K562 (cell line): ENCODE measurements around the gene CALCOCO2. TPM values are rescaled to one million over a fixed set of nuclear protein-coding genes. Genes with fewer than 3 reads are reported as not detected.

ENCODE experiments used
- ATAC-seq: fragments of 200-7000 bp; cut with Tn5 transposase; 3 replicates; pipeline ENCODE4 v1.9.1; 2020; ENCODE audit warnings: moderate library complexity
- BruUV-seq: library from RNA; stranded (reverse); fragments of 400-500 nt; replicated peaks from 2 replicates; lab custom pipeline; 2021; lab: Mats Ljungman, UMichigan
- CTCF ChIA-PET: fragments of 300-600 bp; formaldehyde crosslinking; extraction: SDS; loops from one replicate; lab custom pipeline; 2021; ENCODE audit warnings: low intra/inter-chr PET ratio; lab: Yijun Ruan, JAX
- POLR2A ChIA-PET: fragments of 300-600, 350-650 bp; sonication (Branson Sonifier 250); formaldehyde crosslinking; extraction: SDS; loops from one replicate; lab custom pipeline; 2021; ENCODE audit warnings: antibody characterized with exemption, inconsistent platforms; lab: Yijun Ruan, JAX
- DNase-seq, 4 experiments: peaks; one replicate each; pipeline versions ENCODE4 v3.0.0 to v3.0.0-alpha.2; 2011 to 2018; ENCODE audit warnings: low spot score in 3 of 4, mixed read lengths in 3 of 4; ENCODE audit errors: extremely low read depth in 1 of 4
- FAIRE-seq: peaks from 2 replicates; lab custom pipeline; 2011; peaks lifted over from hg19 to GRCh38; lab: Jason Lieb, UNC
- H2AFZ ChIP-seq: 2 replicates; pipeline ENCODE4 v1.6.0; 2011; ENCODE audit warnings: low read depth, low read length, control low read depth, inconsistent platforms
- H3K27ac ChIP-seq: fragments of 200-600 bp; 3 replicates; pipeline ENCODE4 v1.8.0; 2011; ENCODE audit warnings: low read depth, mild to moderate bottlenecking, control low read depth, inconsistent platforms, low read length, moderate library complexity, mixed read lengths; ENCODE audit errors: extremely low read depth
- H3K27me3 ChIP-seq, 2 experiments: fragments of 300-600 bp in 1 of 2; 2 replicates in 1 of 2; 3 replicates in 1 of 2; pipeline versions ENCODE4 v1.6.0 to v1.8.0; 2011; ENCODE audit warnings: inconsistent platforms in 2 of 2, low read length in 2 of 2, mild to moderate bottlenecking in 1 of 2, mixed read lengths in 1 of 2, moderate library complexity in 1 of 2; ENCODE audit not compliant: control insufficient read depth in 2 of 2, insufficient read depth in 2 of 2
- H3K36me3 ChIP-seq: fragments of 300-600 bp; 3 replicates; pipeline ENCODE4 v1.8.0; 2011; ENCODE audit warnings: mild to moderate bottlenecking, low read length, inconsistent platforms; ENCODE audit not compliant: control insufficient read depth, insufficient read depth
- H3K4me1 ChIP-seq, 2 experiments: fragments of 200-600 bp in 1 of 2; replicated peaks in 1 of 2; 2 replicates in 1 of 2; 3 replicates in 1 of 2; pipeline versions ENCODE4 v1.5.1 to v1.8.0; 2011; ENCODE audit warnings: inconsistent platforms in 2 of 2, low read length in 2 of 2, mild to moderate bottlenecking in 1 of 2, mixed read lengths in 1 of 2, moderate library complexity in 1 of 2; ENCODE audit not compliant: control insufficient read depth in 2 of 2, insufficient read depth in 2 of 2
- H3K4me2 ChIP-seq: 2 replicates; pipeline ENCODE4 v1.6.1; 2011; ENCODE audit warnings: low read length, control low read depth, inconsistent platforms, mixed read lengths; ENCODE audit not compliant: insufficient read depth
- H3K4me3 ChIP-seq: fragments of 200-600 bp; sonication (generic), shearing (Covaris generic); 2 replicates; pipeline ENCODE4 v1.5.1; 2016; ENCODE audit warnings: control low read depth, inconsistent platforms
- H3K79me2 ChIP-seq: fragments of 200-600 bp; 3 replicates; pipeline ENCODE4 v1.8.0; 2011; ENCODE audit warnings: low read length, inconsistent platforms; ENCODE audit not compliant: control insufficient read depth, insufficient read depth
- H3K9ac ChIP-seq, 2 experiments: 2 replicates each; pipeline versions ENCODE4 v1.6.0 to v1.6.1; 2011; ENCODE audit warnings: low read depth in 2 of 2, low read length in 2 of 2, control low read depth in 1 of 2, inconsistent platforms in 1 of 2, mild to moderate bottlenecking in 1 of 2, mixed read lengths in 1 of 2; ENCODE audit not compliant: insufficient read depth in 1 of 2
- H3K9me1 ChIP-seq: one replicate; pipeline ENCODE4 v1.6.0; 2011; ENCODE audit warnings: inconsistent platforms, mild to moderate bottlenecking, low read length, moderate library complexity; ENCODE audit not compliant: control insufficient read depth, insufficient read depth
- H3K9me3 ChIP-seq: replicated peaks from 2 replicates; pipeline ENCODE4 v1.5.1; 2011; ENCODE audit warnings: low read depth, low read length, inconsistent platforms; ENCODE audit not compliant: control insufficient read depth, insufficient read depth
- H4K20me1 ChIP-seq: replicated peaks from 2 replicates; pipeline ENCODE4 v1.6.1; 2011; ENCODE audit warnings: low read length, inconsistent platforms, mixed read lengths; ENCODE audit not compliant: control insufficient read depth, insufficient read depth
- NFIC ChIP-seq: fragments of 450-650 bp; IDR thresholded peaks from 2 replicates; pipeline ENCODE4 v1.6.1; 2017; ENCODE audit warnings: mild to moderate bottlenecking, inconsistent platforms
- NFIX ChIP-seq: fragments of 250-450 bp; sonication (Bioruptor Pico); IDR thresholded peaks from 2 replicates; pipeline ENCODE4 v1.4.0; 2020; ENCODE audit warnings: low read depth, mild to moderate bottlenecking, moderate library complexity
- TEAD4 ChIP-seq, 2 experiments: sonication (generic) in 1 of 2; formaldehyde crosslinking in 1 of 2; IDR thresholded peaks; 2 replicates each; pipeline versions ENCODE4 v1.6.1 to v1.8.0; 2012 to 2022; ENCODE audit warnings: borderline replicate concordance in 1 of 2, inconsistent platforms in 1 of 2, low read length in 1 of 2, mild to moderate bottlenecking in 1 of 2, missing genetic modification reagents in 1 of 2
- THRAP3 ChIP-seq: fragments of 450-650 bp; IDR thresholded peaks from 2 replicates; pipeline ENCODE4 v1.6.1; 2016; ENCODE audit warnings: mild to moderate bottlenecking, inconsistent platforms, borderline replicate concordance
- ZNF436 ChIP-seq: fragments of 250-450, 450-650 bp; sonication (Bioruptor Pico); formaldehyde crosslinking; IDR thresholded peaks from 2 replicates; pipeline ENCODE4 v1.7.0; 2020; ENCODE audit warnings: mild to moderate bottlenecking
- WGBS: fragments of 100-300 bp; shearing (Covaris generic); methylation state at CpG from one replicate; pipeline ENCODE4 v1.1.6; 2016; ENCODE audit warnings: low coverage, mixed read lengths; ENCODE audit not compliant: insufficient coverage; ENCODE audit errors: missing lambda C conversion rate; 5-methylcytosine and 5-hydroxymethylcytosine counted together
- in situ Hi-C: fragments of 300-500 bp; cut with MboI; formaldehyde crosslinking; loops from 4 replicates; pipeline ENCODE4 v1.15.0; 2018; ENCODE audit warnings: inconsistent platforms, mixed read lengths
- intact Hi-C: fragments of 100-400 bp; cut with micrococcal nuclease; formaldehyde crosslinking; loops from 2 replicates; pipeline ENCODE4 v1.14.2; 2022
- polyA plus RNA-seq, 8 experiments: library from polyadenylated mRNA; depleted of rRNA in 4 of 8; stranded (reverse) in 5 of 8; unstranded in 3 of 8; fragments of >200 nt; fragmentation: Nextera tagmentation in 2 of 8; fragmentation: Illumina TruSeq in 1 of 8; extraction: Ambion mirVana in 2 of 8; extraction: Trizol in 1 of 8; gene quantifications; 2 replicates each; pipeline versions ENCODE4 v1.2.1 to v1.2.3, GENCODE V29; 2011 to 2014; ENCODE audit warnings: inconsistent platforms in 1 of 8, missing spikeins in 1 of 8
- total RNA-seq, 7 experiments: library from RNA; depleted of rRNA in 6 of 7; stranded (reverse); fragments of >200 nt in 6 of 7; fragmentation: Illumina TruSeq in 2 of 7; extraction: Trizol in 2 of 7; gene quantifications; 2 replicates each; pipeline versions ENCODE4 v1.2.1 to v1.2.3, GENCODE V29; 2011 to 2021; ENCODE audit warnings: low replicate concordance in 1 of 7
- TF ChIP-seq, protein P1 (sequence below): fragments of 450-650 bp; formaldehyde crosslinking; IDR thresholded peaks from 2 replicates; pipeline ENCODE4 v1.4.0; 2020; ENCODE audit warnings: mild to moderate bottlenecking, mixed read lengths
- TF ChIP-seq, protein P2 (sequence below): IDR thresholded peaks from 2 replicates; pipeline ENCODE4 v1.6.1; 2014; ENCODE audit warnings: antibody characterized with exemption

CALCOCO2 gene
- total and polyA plus RNA-seq, 9 of the 15 experiments (the other 6 are each of a cell fraction or from before 2014, with no cell fraction given), result 24.1 to 87.3 (median 67.5) TPM

DNA sequence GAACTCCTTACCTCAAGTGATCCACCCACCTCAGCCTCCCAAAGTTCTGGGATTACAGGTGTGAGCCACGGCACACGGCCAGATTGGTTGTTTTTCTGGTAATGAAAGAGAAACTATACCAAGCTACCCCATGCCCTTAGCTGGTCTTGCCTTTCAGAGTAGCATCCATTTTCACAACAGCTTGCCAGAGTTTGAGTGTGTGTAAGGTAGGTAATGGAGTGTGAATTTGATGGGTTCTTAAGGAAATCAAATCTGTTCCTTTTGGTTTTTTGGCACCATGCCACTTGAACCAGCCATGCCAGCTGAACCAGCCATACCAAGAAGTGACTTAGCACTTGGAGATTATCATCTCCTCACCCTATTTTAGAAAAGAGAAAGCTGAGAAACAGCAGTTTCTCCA is 5.1 kb downstream of the CALCOCO2 start:
- H4K20me1 ChIP-seq, result no peaks in the 10 kb centered on the region; the same call in 1 of the 2 replicates
- TF ChIP-seq NFIC (peak; percentile 84), THRAP3 (no peak), TEAD4 (IDR thresholded peaks at IDR 0.05; ENCODE audit: low read length) (no peak), TEAD4 (CRISPR knock-in tag; IDR thresholded peaks at IDR 0.05; ENCODE audit: borderline replicate concordance) (no peak), NFIX (CRISPR knock-in tag) (peak; percentile 57), ZNF436 (CRISPR knock-in tag) (no peak)
- TF ChIP-seq, protein P1, sequence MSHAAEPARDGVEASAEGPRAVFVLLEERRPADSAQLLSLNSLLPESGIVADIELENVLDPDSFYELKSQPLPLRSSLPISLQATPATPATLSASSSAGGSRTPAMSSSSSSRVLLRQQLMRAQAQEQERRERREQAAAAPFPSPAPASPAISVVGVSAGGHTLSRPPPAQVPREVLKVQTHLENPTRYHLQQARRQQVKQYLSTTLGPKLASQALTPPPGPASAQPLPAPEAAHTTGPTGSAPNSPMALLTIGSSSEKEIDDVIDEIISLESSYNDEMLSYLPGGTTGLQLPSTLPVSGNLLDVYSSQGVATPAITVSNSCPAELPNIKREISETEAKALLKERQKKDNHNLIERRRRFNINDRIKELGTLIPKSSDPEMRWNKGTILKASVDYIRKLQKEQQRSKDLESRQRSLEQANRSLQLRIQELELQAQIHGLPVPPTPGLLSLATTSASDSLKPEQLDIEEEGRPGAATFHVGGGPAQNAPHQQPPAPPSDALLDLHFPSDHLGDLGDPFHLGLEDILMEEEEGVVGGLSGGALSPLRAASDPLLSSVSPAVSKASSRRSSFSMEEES (CRISPR knock-in tag), result no peak
- TF ChIP-seq, protein P2, sequence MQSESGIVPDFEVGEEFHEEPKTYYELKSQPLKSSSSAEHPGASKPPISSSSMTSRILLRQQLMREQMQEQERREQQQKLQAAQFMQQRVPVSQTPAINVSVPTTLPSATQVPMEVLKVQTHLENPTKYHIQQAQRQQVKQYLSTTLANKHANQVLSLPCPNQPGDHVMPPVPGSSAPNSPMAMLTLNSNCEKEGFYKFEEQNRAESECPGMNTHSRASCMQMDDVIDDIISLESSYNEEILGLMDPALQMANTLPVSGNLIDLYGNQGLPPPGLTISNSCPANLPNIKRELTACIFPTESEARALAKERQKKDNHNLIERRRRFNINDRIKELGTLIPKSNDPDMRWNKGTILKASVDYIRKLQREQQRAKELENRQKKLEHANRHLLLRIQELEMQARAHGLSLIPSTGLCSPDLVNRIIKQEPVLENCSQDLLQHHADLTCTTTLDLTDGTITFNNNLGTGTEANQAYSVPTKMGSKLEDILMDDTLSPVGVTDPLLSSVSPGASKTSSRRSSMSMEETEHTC, result no peak
- TF ChIP-seq, all 486 proteins: peak for 2
- no peak overlapping the region for H3K4me2 ChIP-seq
- ChIA-PET CTCF (interaction anchor here (0.5 kb wide), 1 partner anchor 196 kb away, joined by 5 read pairs; no protein-coding TSS in a partner anchor), POLR2A (interaction anchor here (1.1 to 4.7 kb wide), 4 partner anchors 8 to 32 kb away, joined by 4 to 24 read pairs (median 8); no protein-coding TSS in a partner anchor)
- H3K27me3 ChIP-seq, result no peaks in the 10 kb centered on the region
- DNase-seq (no peak), ATAC-seq (no peak), FAIRE-seq (no peak)
- no peaks in the 10 kb centered on the region for H3K36me3 ChIP-seq
- H3K4me3 ChIP-seq, result no peak overlapping the region
- H3K9me3 ChIP-seq, result no peaks in the 10 kb centered on the region
- no peak overlapping the region for H3K27ac ChIP-seq
- no peak overlapping the region for H2AFZ ChIP-seq
- 91% methylated on average over 2 of the region's 2 CpGs for WGBS
- peaks cover 6% of the 10 kb centered on the region for H3K9me1 ChIP-seq
- no TSS peak for BruUV-seq
- peaks cover 0 to 13% of the 10 kb centered on the region in 2 experiments for H3K4me1 ChIP-seq
- intact Hi-C loops, result no loop called here
- no peak overlapping the region for H3K9ac ChIP-seq
- peaks cover 37% of the 10 kb centered on the region for H3K79me2 ChIP-seq
- in situ Hi-C loops, result no loop called here
